ENCODE data around the gene CD4.
"Not testable (repeated sequence)": the region's sequence is repeated elsewhere in the genome, so short reads cannot be mapped to it uniquely, and the experiment has no call there.

Gene CD4

GRCh38 chr12:6866920-6867412 is 77.6 kb downstream of the CD4 start:
- DNase-seq (ENCODE audit: low spot score) (no peak), FAIRE-seq (no peak)

DNA sequence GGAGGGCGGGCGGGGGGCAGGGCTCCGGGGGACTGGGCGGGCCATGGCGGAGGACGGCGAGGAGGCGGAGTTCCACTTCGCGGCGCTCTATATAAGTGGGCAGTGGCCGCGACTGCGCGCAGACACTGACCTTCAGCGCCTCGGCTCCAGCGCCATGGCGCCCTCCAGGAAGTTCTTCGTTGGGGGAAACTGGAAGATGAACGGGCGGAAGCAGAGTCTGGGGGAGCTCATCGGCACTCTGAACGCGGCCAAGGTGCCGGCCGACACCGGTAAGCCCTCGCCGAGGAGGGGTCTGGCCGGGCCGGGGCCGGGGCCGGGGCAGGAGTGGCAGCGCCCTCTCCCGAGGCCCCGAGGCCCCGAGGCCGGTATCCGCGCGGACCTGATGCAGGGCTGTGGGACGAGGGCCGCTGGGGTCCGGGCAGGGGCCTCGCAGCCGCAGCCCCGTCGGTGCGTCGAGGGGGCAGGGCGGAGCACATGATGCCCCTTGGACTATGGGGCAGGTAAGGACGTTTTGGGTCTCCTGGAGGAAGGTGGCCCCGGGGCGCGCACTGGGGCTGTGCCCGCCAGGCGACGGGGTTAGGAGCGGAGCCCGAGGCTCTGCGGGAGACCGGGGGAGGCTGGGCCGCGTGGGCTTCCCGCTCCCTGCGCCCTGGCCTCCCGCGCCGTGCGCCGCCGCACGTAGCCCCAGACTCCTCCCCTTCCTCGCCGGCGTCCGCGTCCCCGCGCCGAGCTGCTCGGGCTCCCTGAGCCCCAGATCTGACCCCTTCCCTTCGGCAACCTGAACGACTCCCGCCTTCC is 78.3 kb downstream of the CD4 start, which contains the start of gene TPI1:
TSS of gene TPI1 (plus strand) at position 119 of the 798 bp plus-strand sequence. CDS start at position 155, 36 bp downstream.
- DNase-seq (ENCODE audit: low spot score) (peak; percentile 73), FAIRE-seq (no peak)

- FAIRE-seq (no peak), DNase-seq (ENCODE audit: low spot score) (no peak)
These were observed 79.1 kb downstream of the CD4 start for GRCh38 chr12:6868211-6869048.

DNA sequence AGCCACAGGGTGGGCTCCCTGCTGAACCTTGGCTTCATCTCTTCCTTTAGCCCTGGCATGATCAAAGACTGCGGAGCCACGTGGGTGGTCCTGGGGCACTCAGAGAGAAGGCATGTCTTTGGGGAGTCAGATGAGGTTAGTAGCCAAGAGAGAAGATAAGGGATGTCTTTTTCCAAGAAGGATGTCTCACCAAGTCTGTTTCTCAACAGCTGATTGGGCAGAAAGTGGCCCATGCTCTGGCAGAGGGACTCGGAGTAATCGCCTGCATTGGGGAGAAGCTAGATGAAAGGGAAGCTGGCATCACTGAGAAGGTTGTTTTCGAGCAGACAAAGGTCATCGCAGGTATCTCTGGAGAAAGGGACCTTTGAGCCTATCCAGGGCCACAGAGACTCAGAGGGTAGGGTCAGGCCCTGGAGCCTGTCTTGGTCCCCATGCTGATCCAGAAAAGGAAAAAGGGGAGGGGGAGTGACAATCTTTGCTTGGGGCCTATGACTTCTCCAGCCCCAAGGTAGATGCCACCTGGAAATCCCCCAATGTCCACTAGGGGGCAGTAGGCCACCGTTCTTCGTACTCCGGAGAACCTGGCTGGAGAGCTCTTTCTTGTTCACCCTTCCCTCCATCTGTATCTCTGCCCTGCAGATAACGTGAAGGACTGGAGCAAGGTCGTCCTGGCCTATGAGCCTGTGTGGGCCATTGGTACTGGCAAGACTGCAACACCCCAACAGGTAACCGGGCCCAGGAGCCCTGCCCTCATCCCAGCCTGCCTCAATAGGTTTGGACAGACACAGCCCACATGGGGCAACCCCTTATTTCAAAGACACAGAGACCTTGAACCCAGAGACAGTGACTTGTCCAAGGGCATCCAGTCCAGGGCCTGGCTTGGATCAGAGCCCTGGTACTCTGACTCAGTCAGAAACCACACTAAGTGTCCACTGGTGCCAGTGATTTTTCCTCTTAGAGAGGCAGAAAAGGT is 80.0 kb downstream of the CD4 start:
- no peak for FAIRE-seq

GRCh38 chr12:6870304-6870703 is 81.0 kb downstream of the CD4 start:
- not testable (repeated sequence) for DNase-seq (ENCODE audit: low spot score); FAIRE-seq

More for the DNA sequence above, 80.0 kb downstream of the CD4 start:
- DNase-seq (ENCODE audit: low spot score), result peak; percentile 67

All from RCC 7860 (cell line).